Urinary bladder (tissue), 4 donors: ENCODE results near the gene PFKFB3. TPM values are rescaled to one million over a fixed set of nuclear protein-coding genes. Genes with fewer than 3 reads are reported as not detected.

Source experiments
- DNase-seq: peaks from one replicate; pipeline ENCODE4 v3.0.0-alpha.2; 2015; ENCODE audit errors: extremely low spot score
- H3K27ac ChIP-seq: one replicate; pipeline ENCODE4 v1.5.1; 2013; ENCODE audit warnings: low read depth, mild to moderate bottlenecking, moderate library complexity
- H3K36me3 ChIP-seq: one replicate; pipeline ENCODE4 v1.6.1; 2013; ENCODE audit warnings: mild to moderate bottlenecking, moderate library complexity; ENCODE audit not compliant: insufficient read depth
- H3K4me1 ChIP-seq: one replicate; pipeline ENCODE4 v1.6.1; 2013; ENCODE audit warnings: mild to moderate bottlenecking, moderate library complexity; ENCODE audit not compliant: insufficient read depth
- H3K4me3 ChIP-seq: one replicate; pipeline ENCODE4 v1.5.1; 2013; ENCODE audit warnings: low read depth, low read length
- WGBS: extraction: QIAGEN DNeasy Blood & Tissue Kit; methylation state at CpG from one replicate; pipeline ENCODE4 v1.1.7; 2013; 5-methylcytosine and 5-hydroxymethylcytosine counted together
- polyA plus RNA-seq: library from polyadenylated mRNA; stranded (reverse); fragments of 200-250 nt; gene quantifications from one replicate; pipeline ENCODE4 v1.2.3, GENCODE V29; 2013
- total RNA-seq: library from RNA; depleted of rRNA; stranded (reverse); fragments of >200 nt; gene quantifications from one replicate; pipeline ENCODE4 v1.2.3, GENCODE V29; 2014
- donor health status: healthy with polysubstance abuse.
- donor health status: healthy.

PFKFB3 gene
- total and polyA plus RNA-seq, 2 donors: 6.5 to 31.8 TPM

- no peak for DNase-seq
- H3K36me3 ChIP-seq: no peaks in the 10 kb centered on the region
- 96% methylated on average over 1 of the region's 1 CpG for WGBS
Observed at GRCh38 chr10:6249698-6250097, 47.0 kb downstream of the PFKFB3 start.

GRCh38 chr10:6250745-6251144 lies 48.0 kb downstream of the PFKFB3 start:
- no peaks in the 10 kb centered on the region for H3K4me1 ChIP-seq
- 89% methylated on average over 6 of the region's 6 CpGs for WGBS
- no peaks in the 10 kb centered on the region for H3K36me3 ChIP-seq
- H3K4me3 ChIP-seq: no peak overlapping the region
- no peak overlapping the region for H3K27ac ChIP-seq
- DNase-seq: no peak

More at GRCh38 chr10:6249698-6250097, 47.0 kb downstream of the PFKFB3 start:
- no peak overlapping the region for H3K27ac ChIP-seq
- no peaks in the 10 kb centered on the region for H3K4me1 ChIP-seq
- no peak overlapping the region for H3K4me3 ChIP-seq

- no peak overlapping the region for H3K4me3 ChIP-seq
- DNase-seq: no peak
- no peak overlapping the region for H3K27ac ChIP-seq
- H3K36me3 ChIP-seq: no peaks in the 10 kb centered on the region
- WGBS: 91% methylated on average over 8 of the region's 8 CpGs
- H3K4me1 ChIP-seq: no peaks in the 10 kb centered on the region
Observed at GRCh38 chr10:6254201-6254600, 51.5 kb downstream of the PFKFB3 start.

GRCh38 chr10:6255548-6256061 lies 52.9 kb downstream of the PFKFB3 start:
- 89% methylated on average over 19 of the region's 19 CpGs for WGBS
- H3K4me3 ChIP-seq: no peak overlapping the region
- no peaks in the 10 kb centered on the region for H3K4me1 ChIP-seq
- DNase-seq: no peak
- H3K27ac ChIP-seq: no peak overlapping the region
- H3K36me3 ChIP-seq: no peaks in the 10 kb centered on the region

GRCh38 chr10:6256439-6256838 lies 53.7 kb downstream of the PFKFB3 start:
- Histone ChIP-seq H3K27ac (no peak overlapping the region), H3K36me3 (no peaks in the 10 kb centered on the region), H3K4me1 (no peaks in the 10 kb centered on the region), H3K4me3 (no peak overlapping the region)
- 88% methylated on average over 8 of the region's 8 CpGs for WGBS
- no peak for DNase-seq

- no peak overlapping the region for H3K27ac ChIP-seq
- DNase-seq: no peak
- no peaks in the 10 kb centered on the region for H3K36me3 ChIP-seq
Observed at GRCh38 chr10:6259153-6259552, 56.4 kb downstream of the PFKFB3 start.

GRCh38 chr10:6260843-6261242 lies 58.1 kb downstream of the PFKFB3 start:
- no peak for DNase-seq
- 86% methylated on average over 3 of the region's 3 CpGs for WGBS
- Histone ChIP-seq H3K4me3 (no peak overlapping the region), H3K27ac (no peak overlapping the region), H3K4me1 (no peaks in the 10 kb centered on the region), H3K36me3 (no peaks in the 10 kb centered on the region)

More at GRCh38 chr10:6259153-6259552, 56.4 kb downstream of the PFKFB3 start:
- Histone ChIP-seq H3K4me1 (no peaks in the 10 kb centered on the region), H3K4me3 (no peak overlapping the region)

- Histone ChIP-seq H3K4me1 (no peaks in the 10 kb centered on the region), H3K36me3 (no peaks in the 10 kb centered on the region), H3K4me3 (no peak overlapping the region), H3K27ac (no peak overlapping the region)
- WGBS: 52% methylated on average over 6 of the region's 6 CpGs
- no peak for DNase-seq
Observed at GRCh38 chr10:6267941-6268340, 65.2 kb downstream of the PFKFB3 start.

GRCh38 chr10:6269432-6269831 lies 66.7 kb downstream of the PFKFB3 start:
- 79% methylated on average over 2 of the region's 2 CpGs for WGBS
- no peaks in the 10 kb centered on the region for H3K36me3 ChIP-seq
- H3K27ac ChIP-seq: no peak overlapping the region
- H3K4me1 ChIP-seq: no peaks in the 10 kb centered on the region
- no peak for DNase-seq
- H3K4me3 ChIP-seq: no peak overlapping the region

GRCh38 chr10:6269953-6270867 lies 67.5 kb downstream of the PFKFB3 start:
- Histone ChIP-seq H3K27ac (no peak overlapping the region), H3K4me3 (no peak overlapping the region), H3K36me3 (no peaks in the 10 kb centered on the region), H3K4me1 (no peaks in the 10 kb centered on the region)
- WGBS: 88% methylated on average over 20 of the region's 20 CpGs
- no peak for DNase-seq

GRCh38 chr10:6270951-6271350 lies 68.2 kb downstream of the PFKFB3 start:
- 77% methylated on average over 7 of the region's 7 CpGs for WGBS
- no peak for DNase-seq
- no peaks in the 10 kb centered on the region for H3K36me3 ChIP-seq
- no peak overlapping the region for H3K27ac ChIP-seq
- no peaks in the 10 kb centered on the region for H3K4me1 ChIP-seq
- no peak overlapping the region for H3K4me3 ChIP-seq

GRCh38 chr10:6271663-6272062 lies 68.9 kb downstream of the PFKFB3 start:
- no peak overlapping the region for H3K4me3 ChIP-seq
- H3K36me3 ChIP-seq: no peaks in the 10 kb centered on the region
- WGBS: 89% methylated on average over 3 of the region's 3 CpGs
- no peak overlapping the region for H3K27ac ChIP-seq
- no peak for DNase-seq
- no peaks in the 10 kb centered on the region for H3K4me1 ChIP-seq

GRCh38 chr10:6272126-6272525 lies 69.4 kb downstream of the PFKFB3 start:
- 94% methylated on average over 10 of the region's 10 CpGs for WGBS
- Histone ChIP-seq H3K4me3 (no peak overlapping the region), H3K27ac (no peak overlapping the region), H3K4me1 (no peaks in the 10 kb centered on the region), H3K36me3 (no peaks in the 10 kb centered on the region)
- DNase-seq: no peak

GRCh38 chr10:6273351-6273750 lies 70.6 kb downstream of the PFKFB3 start:
- no peak overlapping the region for H3K4me3 ChIP-seq
- no peak overlapping the region for H3K27ac ChIP-seq
- no peaks in the 10 kb centered on the region for H3K36me3 ChIP-seq
- DNase-seq: no peak
- H3K4me1 ChIP-seq: no peaks in the 10 kb centered on the region
- 82% methylated on average over 11 of the region's 11 CpGs for WGBS
